K562 (cell line): ENCODE data around the gene PIEZO2. TPM values are rescaled to one million over a fixed set of nuclear protein-coding genes. Genes with fewer than 3 reads are reported as not detected.
A peak's percentile ranks its signal among the peaks of the same experiment; 100 is the strongest.

Experiments
- ATAC-seq: fragments of 200-7000 bp; cut with Tn5 transposase; 3 replicates; pipeline ENCODE4 v1.9.1; 2020; ENCODE audit warnings: moderate library complexity
- BruUV-seq: library from RNA; stranded (reverse); fragments of 400-500 nt; replicated peaks from 2 replicates; lab custom pipeline; 2021; lab: Mats Ljungman, UMichigan
- CTCF ChIA-PET: fragments of 300-600 bp; formaldehyde crosslinking; extraction: SDS; loops from one replicate; lab custom pipeline; 2021; ENCODE audit warnings: low intra/inter-chr PET ratio; lab: Yijun Ruan, JAX
- POLR2A ChIA-PET: fragments of 300-600, 350-650 bp; sonication (Branson Sonifier 250); formaldehyde crosslinking; extraction: SDS; loops from one replicate; lab custom pipeline; 2021; ENCODE audit warnings: antibody characterized with exemption, inconsistent platforms; lab: Yijun Ruan, JAX
- DNase-seq, 4 experiments: peaks; one replicate each; pipeline versions ENCODE4 v3.0.0 to v3.0.0-alpha.2; 2011 to 2018; ENCODE audit warnings: low spot score in 3 of 4, mixed read lengths in 3 of 4; ENCODE audit errors: extremely low read depth in 1 of 4
- FAIRE-seq: peaks from 2 replicates; lab custom pipeline; 2011; peaks lifted over from hg19 to GRCh38; lab: Jason Lieb, UNC
- H2AFZ ChIP-seq: 2 replicates; pipeline ENCODE4 v1.6.0; 2011; ENCODE audit warnings: low read depth, low read length, control low read depth, inconsistent platforms
- H3K27ac ChIP-seq: fragments of 200-600 bp; 3 replicates; pipeline ENCODE4 v1.8.0; 2011; ENCODE audit warnings: low read depth, mild to moderate bottlenecking, control low read depth, inconsistent platforms, low read length, moderate library complexity, mixed read lengths; ENCODE audit errors: extremely low read depth
- H3K27me3 ChIP-seq, 2 experiments: fragments of 300-600 bp in 1 of 2; 2 replicates in 1 of 2; 3 replicates in 1 of 2; pipeline versions ENCODE4 v1.6.0 to v1.8.0; 2011; ENCODE audit warnings: inconsistent platforms in 2 of 2, low read length in 2 of 2, mild to moderate bottlenecking in 1 of 2, mixed read lengths in 1 of 2, moderate library complexity in 1 of 2; ENCODE audit not compliant: control insufficient read depth in 2 of 2, insufficient read depth in 2 of 2
- H3K36me3 ChIP-seq: fragments of 300-600 bp; 3 replicates; pipeline ENCODE4 v1.8.0; 2011; ENCODE audit warnings: mild to moderate bottlenecking, low read length, inconsistent platforms; ENCODE audit not compliant: control insufficient read depth, insufficient read depth
- H3K4me1 ChIP-seq, 2 experiments: fragments of 200-600 bp in 1 of 2; replicated peaks in 1 of 2; 2 replicates in 1 of 2; 3 replicates in 1 of 2; pipeline versions ENCODE4 v1.5.1 to v1.8.0; 2011; ENCODE audit warnings: inconsistent platforms in 2 of 2, low read length in 2 of 2, mild to moderate bottlenecking in 1 of 2, mixed read lengths in 1 of 2, moderate library complexity in 1 of 2; ENCODE audit not compliant: control insufficient read depth in 2 of 2, insufficient read depth in 2 of 2
- H3K4me2 ChIP-seq: 2 replicates; pipeline ENCODE4 v1.6.1; 2011; ENCODE audit warnings: low read length, control low read depth, inconsistent platforms, mixed read lengths; ENCODE audit not compliant: insufficient read depth
- H3K4me3 ChIP-seq: fragments of 200-600 bp; sonication (generic), shearing (Covaris generic); 2 replicates; pipeline ENCODE4 v1.5.1; 2016; ENCODE audit warnings: control low read depth, inconsistent platforms
- H3K79me2 ChIP-seq: fragments of 200-600 bp; 3 replicates; pipeline ENCODE4 v1.8.0; 2011; ENCODE audit warnings: low read length, inconsistent platforms; ENCODE audit not compliant: control insufficient read depth, insufficient read depth
- H3K9ac ChIP-seq, 2 experiments: 2 replicates each; pipeline versions ENCODE4 v1.6.0 to v1.6.1; 2011; ENCODE audit warnings: low read depth in 2 of 2, low read length in 2 of 2, control low read depth in 1 of 2, inconsistent platforms in 1 of 2, mild to moderate bottlenecking in 1 of 2, mixed read lengths in 1 of 2; ENCODE audit not compliant: insufficient read depth in 1 of 2
- H3K9me1 ChIP-seq: one replicate; pipeline ENCODE4 v1.6.0; 2011; ENCODE audit warnings: inconsistent platforms, mild to moderate bottlenecking, low read length, moderate library complexity; ENCODE audit not compliant: control insufficient read depth, insufficient read depth
- H3K9me3 ChIP-seq: replicated peaks from 2 replicates; pipeline ENCODE4 v1.5.1; 2011; ENCODE audit warnings: low read depth, low read length, inconsistent platforms; ENCODE audit not compliant: control insufficient read depth, insufficient read depth
- H4K20me1 ChIP-seq: replicated peaks from 2 replicates; pipeline ENCODE4 v1.6.1; 2011; ENCODE audit warnings: low read length, inconsistent platforms, mixed read lengths; ENCODE audit not compliant: control insufficient read depth, insufficient read depth
- KDM4B ChIP-seq, 2 experiments: fragments of 450-650 bp in 1 of 2; sonication (generic) in 1 of 2; IDR thresholded peaks; 2 replicates each; pipeline ENCODE4 v1.6.1; 2016 to 2017; ENCODE audit warnings: borderline replicate concordance in 2 of 2, antibody characterized with exemption in 1 of 2, low read depth in 1 of 2, mild to moderate bottlenecking in 1 of 2
- MAFG ChIP-seq: fragments of 450-650 bp; conservative IDR thresholded peaks from 2 replicates; pipeline ENCODE4 v1.6.1; 2016; ENCODE audit warnings: missing genetic modification characterization, missing compliant biosample characterization
- MEIS2 ChIP-seq: fragments of 450-650 bp; IDR thresholded peaks from 2 replicates; pipeline ENCODE4 v1.6.1; 2014; ENCODE audit warnings: mild to moderate bottlenecking; ENCODE audit not compliant: partially characterized antibody
- NCOA6 ChIP-seq: fragments of 450-650 bp; IDR thresholded peaks from 2 replicates; pipeline ENCODE4 v1.6.1; 2017; ENCODE audit warnings: mild to moderate bottlenecking
- NELFE ChIP-seq: IDR thresholded peaks from 2 replicates; pipeline ENCODE4 v1.6.1; 2011; ENCODE audit warnings: mild to moderate bottlenecking; ENCODE audit not compliant: insufficient read depth, insufficient read length
- POLR2AphosphoS5 ChIP-seq: IDR thresholded peaks from 2 replicates; pipeline ENCODE4 v1.6.1; 2011; ENCODE audit warnings: mild to moderate bottlenecking, low read depth, low read length, moderate library complexity; ENCODE audit not compliant: control insufficient read depth, insufficient read depth
- SRSF3 ChIP-seq: fragments of 200-400 bp; formaldehyde crosslinking; IDR thresholded peaks from 2 replicates; pipeline ENCODE4 v1.6.1; 2016; ENCODE audit warnings: mild to moderate bottlenecking, low read length, moderate library complexity; ENCODE audit not compliant: insufficient read depth
- XRCC5 ChIP-seq: fragments of 200-400 bp; formaldehyde crosslinking; IDR thresholded peaks from 2 replicates; pipeline ENCODE4 v1.6.1; 2017; ENCODE audit warnings: low read depth, mild to moderate bottlenecking, low read length
- WGBS: fragments of 100-300 bp; shearing (Covaris generic); methylation state at CpG from one replicate; pipeline ENCODE4 v1.1.6; 2016; ENCODE audit warnings: low coverage, mixed read lengths; ENCODE audit not compliant: insufficient coverage; ENCODE audit errors: missing lambda C conversion rate; 5-methylcytosine and 5-hydroxymethylcytosine counted together
- in situ Hi-C: fragments of 300-500 bp; cut with MboI; formaldehyde crosslinking; loops from 4 replicates; pipeline ENCODE4 v1.15.0; 2018; ENCODE audit warnings: inconsistent platforms, mixed read lengths
- intact Hi-C: fragments of 100-400 bp; cut with micrococcal nuclease; formaldehyde crosslinking; loops from 2 replicates; pipeline ENCODE4 v1.14.2; 2022
- polyA plus RNA-seq, 8 experiments: library from polyadenylated mRNA; depleted of rRNA in 4 of 8; stranded (reverse) in 5 of 8; unstranded in 3 of 8; fragments of >200 nt; fragmentation: Nextera tagmentation in 2 of 8; fragmentation: Illumina TruSeq in 1 of 8; extraction: Ambion mirVana in 2 of 8; extraction: Trizol in 1 of 8; gene quantifications; 2 replicates each; pipeline versions ENCODE4 v1.2.1 to v1.2.3, GENCODE V29; 2011 to 2014; ENCODE audit warnings: inconsistent platforms in 1 of 8, missing spikeins in 1 of 8
- total RNA-seq, 7 experiments: library from RNA; depleted of rRNA in 6 of 7; stranded (reverse); fragments of >200 nt in 6 of 7; fragmentation: Illumina TruSeq in 2 of 7; extraction: Trizol in 2 of 7; gene quantifications; 2 replicates each; pipeline versions ENCODE4 v1.2.1 to v1.2.3, GENCODE V29; 2011 to 2021; ENCODE audit warnings: low replicate concordance in 1 of 7

PIEZO2 gene
- total and polyA plus RNA-seq, 9 of the 15 experiments (the other 6 are each of a cell fraction or from before 2014, with no cell fraction given) = 0.54 to 4.1 (median 2.0) TPM

DNA sequence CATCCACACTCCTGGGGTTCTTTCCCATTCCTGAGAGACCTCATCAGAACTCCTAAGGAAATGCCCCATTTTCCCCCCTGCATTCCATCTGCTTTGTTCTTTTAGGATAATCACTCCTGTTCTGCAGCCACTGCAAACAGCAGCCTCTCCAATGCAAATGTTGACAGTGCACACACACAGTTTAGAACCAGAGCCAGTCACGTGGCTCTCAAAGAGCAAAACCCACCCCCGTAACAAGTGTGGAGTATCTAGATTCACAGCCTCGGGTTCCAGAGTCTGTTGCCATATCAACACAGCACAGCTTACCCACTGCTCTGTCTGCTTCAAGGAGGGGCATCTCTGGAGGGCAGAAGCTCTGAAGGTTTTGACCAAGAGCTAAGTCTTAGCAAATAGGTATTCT lies 443.6 kb downstream of the PIEZO2 start (continued):
- TF ChIP-seq NELFE = no peak
- no peak for TF ChIP-seq MAFG (tag)
- no peak for TF ChIP-seq SRSF3
- no peak for TF ChIP-seq NCOA6
- no peak for TF ChIP-seq XRCC5
- no peak for TF ChIP-seq POLR2AphosphoS5

DNA sequence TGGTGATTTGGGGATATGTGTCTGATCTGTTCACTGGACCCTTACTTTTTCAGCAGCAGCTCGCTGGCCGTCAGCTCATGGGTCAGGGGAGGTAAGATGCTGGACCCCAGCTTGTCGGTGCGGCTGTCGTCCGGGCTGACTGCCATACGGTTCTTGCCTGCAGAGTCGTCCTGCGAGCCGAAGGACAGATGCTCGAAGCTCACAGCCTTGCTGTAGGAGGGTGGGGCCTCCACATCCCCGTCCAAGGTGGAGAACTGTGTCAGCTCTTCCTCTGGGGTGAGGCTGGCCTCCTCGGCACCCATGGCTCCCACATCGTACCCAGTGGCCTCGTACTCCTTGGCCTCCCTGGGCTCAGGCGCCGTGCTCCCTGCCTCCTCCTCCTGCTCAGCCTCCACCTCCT lies 444.1 kb downstream of the PIEZO2 start:
- no peak; the same call in 2 of the 3 replicates for ATAC-seq
- Histone ChIP-seq H3K27me3 (peaks cover 54 to 58% of the 10 kb centered on the region in 2 experiments), H3K36me3 (no peaks in the 10 kb centered on the region), H3K79me2 (no peaks in the 10 kb centered on the region), H2AFZ (no peak overlapping the region), H4K20me1 (no peaks in the 10 kb centered on the region), H3K4me1 (no peaks in the 10 kb centered on the region), H3K9ac (peak overlapping the region in 1 of 2 experiments; percentile 49; a peak in 2 of 4 replicates), H3K27ac (no peak overlapping the region), H3K9me1 (no peaks in the 10 kb centered on the region), H3K9me3 (no peaks in the 10 kb centered on the region), H3K4me2 (no peak overlapping the region), H3K4me3 (no peak overlapping the region)
- 1% methylated on average over 17 of the region's 17 CpGs for whole genome bisulfite sequencing
- FAIRE-seq = no peak
- intact Hi-C loops (no loop called here), in situ Hi-C loops (no loop called here)
- no peak for DNase-seq
- BruUV-seq = no TSS peak
- CTCF ChIA-PET = no interaction called here
- POLR2A ChIA-PET = no interaction called here
- TF ChIP-seq KDM4B (IDR thresholded peaks at IDR 0.05; ENCODE audit: borderline replicate concordance in 2 of 2, low read depth in 1 of 2) (no peak), MEIS2 (no peak)
